Hepatocyte (in vitro differentiated cells): ENCODE results near the gene ADAMTS2. TPM values are rescaled to one million over a fixed set of nuclear protein-coding genes. Genes with fewer than 3 reads are reported as not detected.
A peak's percentile ranks its signal among the peaks of the same experiment; 100 is the strongest.

ENCODE experiments used
- DNase-seq: peaks from one replicate; pipeline ENCODE4 v3.0.0-alpha.2; 2016; ENCODE audit warnings: low spot score
- H2AFZ ChIP-seq: fragments of 200-600 bp; sonication (generic); 2 replicates; pipeline ENCODE4 v1.6.0; 2016; ENCODE audit warnings: antibody characterized with exemption, mild to moderate bottlenecking
- H3K27ac ChIP-seq: fragments of 200-600 bp; sonication (generic); 2 replicates; pipeline ENCODE4 v1.5.1; 2016; ENCODE audit warnings: mild to moderate bottlenecking
- H3K27me3 ChIP-seq: fragments of 200-600 bp; sonication (generic); 2 replicates; pipeline ENCODE4 v1.6.1; 2016
- H3K36me3 ChIP-seq: fragments of 200-600 bp; sonication (generic); replicated peaks from 2 replicates; pipeline ENCODE4 v1.5.1; 2016; ENCODE audit warnings: low read depth; ENCODE audit not compliant: insufficient read depth
- H3K4me1 ChIP-seq: fragments of 200-600 bp; sonication (generic); 2 replicates; pipeline ENCODE4 v1.5.1; 2016; ENCODE audit warnings: mild to moderate bottlenecking, moderate library complexity; ENCODE audit not compliant: insufficient read depth
- H3K4me2 ChIP-seq: fragments of 200-600 bp; sonication (generic); 2 replicates; pipeline ENCODE4 v1.6.0; 2016
- H3K4me3 ChIP-seq: fragments of 200-600 bp; sonication (generic); 2 replicates; pipeline ENCODE4 v1.5.1; 2016; ENCODE audit warnings: mild to moderate bottlenecking
- H3K79me2 ChIP-seq: fragments of 200-600 bp; sonication (generic); 2 replicates; pipeline ENCODE4 v1.6.0; 2017; ENCODE audit warnings: mild to moderate bottlenecking
- H3K9me2 ChIP-seq: fragments of 200-600 bp; sonication (generic); replicated peaks from 2 replicates; pipeline ENCODE4 v1.6.0; 2017; ENCODE audit warnings: mild to moderate bottlenecking; ENCODE audit not compliant: insufficient read depth
- H3K9me3 ChIP-seq: fragments of 200-600 bp; sonication (generic); 2 replicates; pipeline ENCODE4 v1.5.1; 2016; ENCODE audit warnings: low read depth, mild to moderate bottlenecking
- H4K20me1 ChIP-seq: fragments of 200-600 bp; sonication (generic); 2 replicates; pipeline ENCODE4 v1.6.0; 2016; ENCODE audit warnings: mild to moderate bottlenecking; ENCODE audit not compliant: insufficient read depth, poor library complexity, severe bottlenecking
- EZH2 ChIP-seq: fragments of 200-600 bp; sonication (generic); IDR thresholded peaks from 2 replicates; pipeline ENCODE4 v1.6.1; 2016; ENCODE audit warnings: antibody characterized with exemption, mild to moderate bottlenecking, borderline replicate concordance
- EZH2phosphoT487 ChIP-seq: fragments of 200-600 bp; sonication (generic); IDR thresholded peaks from one replicate; pipeline ENCODE4 v1.6.1; 2018; ENCODE audit warnings: antibody characterized with exemption, mild to moderate bottlenecking, low read depth, moderate library complexity; ENCODE audit not compliant: unreplicated experiment, severe bottlenecking
- WGBS: methylation state at CpG from one replicate; pipeline ENCODE4 v1.1.6; 2016; ENCODE audit warnings: low lambda C conversion rate; ENCODE audit errors: missing lambda C conversion rate; 5-methylcytosine and 5-hydroxymethylcytosine counted together
- polyA plus RNA-seq: library from polyadenylated mRNA; unstranded; fragments of >200 nt; fragmentation: Nextera tagmentation; extraction: Ambion mirVana; gene quantifications from 2 replicates; pipeline ENCODE4 v1.2.1, GENCODE V29; 2016
- total RNA-seq: library from RNA; depleted of rRNA; stranded (reverse); fragments of >200 nt; gene quantifications from 2 replicates; pipeline ENCODE4 v1.2.3, GENCODE V29; 2014
- TF ChIP-seq, protein P1 (sequence below): fragments of 200-600 bp; sonication (generic); IDR thresholded peaks from 2 replicates; pipeline ENCODE4 v1.5.1; 2016; ENCODE audit warnings: antibody characterized with exemption, mild to moderate bottlenecking; ENCODE audit not compliant: poor library complexity

ADAMTS2 gene
- total and polyA plus RNA-seq, 2 experiments from 2014 or later = 55.4 to 78.8 TPM

DNA sequence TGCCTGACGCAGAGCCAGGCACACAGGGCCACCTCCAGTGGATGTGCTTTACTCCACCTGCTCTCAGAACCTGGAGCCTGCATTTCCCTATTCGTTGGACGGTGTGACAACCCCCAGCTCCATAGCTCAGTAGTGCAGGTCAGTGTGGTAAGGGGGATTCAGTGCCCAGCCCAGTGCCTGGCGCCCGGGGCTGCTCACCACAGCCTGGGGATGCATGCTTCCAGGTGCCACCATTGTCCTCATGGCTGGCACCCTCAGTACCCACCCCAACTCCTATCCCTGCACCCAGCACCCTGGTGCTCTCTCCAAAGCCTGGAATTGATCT is 32.8 kb upstream of the ADAMTS2 start:
- Histone ChIP-seq H3K27me3 (no peaks in the 10 kb centered on the region), H3K9me2 (no peaks in the 10 kb centered on the region), H2AFZ (no peak overlapping the region), H3K27ac (peak overlapping the region; percentile 37), H3K9me3 (no peaks in the 10 kb centered on the region), H3K79me2 (no peaks in the 10 kb centered on the region), H4K20me1 (no peaks in the 10 kb centered on the region), H3K4me1 (peaks cover 3% of the 10 kb centered on the region), H3K4me2 (no peak overlapping the region), H3K36me3 (no peaks in the 10 kb centered on the region), H3K4me3 (no peak overlapping the region)
- DNase-seq = no peak
- TF ChIP-seq EZH2 (no peak), EZH2phosphoT487 (no peak)
- TF ChIP-seq, protein P1, sequence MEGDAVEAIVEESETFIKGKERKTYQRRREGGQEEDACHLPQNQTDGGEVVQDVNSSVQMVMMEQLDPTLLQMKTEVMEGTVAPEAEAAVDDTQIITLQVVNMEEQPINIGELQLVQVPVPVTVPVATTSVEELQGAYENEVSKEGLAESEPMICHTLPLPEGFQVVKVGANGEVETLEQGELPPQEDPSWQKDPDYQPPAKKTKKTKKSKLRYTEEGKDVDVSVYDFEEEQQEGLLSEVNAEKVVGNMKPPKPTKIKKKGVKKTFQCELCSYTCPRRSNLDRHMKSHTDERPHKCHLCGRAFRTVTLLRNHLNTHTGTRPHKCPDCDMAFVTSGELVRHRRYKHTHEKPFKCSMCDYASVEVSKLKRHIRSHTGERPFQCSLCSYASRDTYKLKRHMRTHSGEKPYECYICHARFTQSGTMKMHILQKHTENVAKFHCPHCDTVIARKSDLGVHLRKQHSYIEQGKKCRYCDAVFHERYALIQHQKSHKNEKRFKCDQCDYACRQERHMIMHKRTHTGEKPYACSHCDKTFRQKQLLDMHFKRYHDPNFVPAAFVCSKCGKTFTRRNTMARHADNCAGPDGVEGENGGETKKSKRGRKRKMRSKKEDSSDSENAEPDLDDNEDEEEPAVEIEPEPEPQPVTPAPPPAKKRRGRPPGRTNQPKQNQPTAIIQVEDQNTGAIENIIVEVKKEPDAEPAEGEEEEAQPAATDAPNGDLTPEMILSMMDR = no peak
- WGBS = 95% methylated on average over 5 of the region's 5 CpGs

DNA sequence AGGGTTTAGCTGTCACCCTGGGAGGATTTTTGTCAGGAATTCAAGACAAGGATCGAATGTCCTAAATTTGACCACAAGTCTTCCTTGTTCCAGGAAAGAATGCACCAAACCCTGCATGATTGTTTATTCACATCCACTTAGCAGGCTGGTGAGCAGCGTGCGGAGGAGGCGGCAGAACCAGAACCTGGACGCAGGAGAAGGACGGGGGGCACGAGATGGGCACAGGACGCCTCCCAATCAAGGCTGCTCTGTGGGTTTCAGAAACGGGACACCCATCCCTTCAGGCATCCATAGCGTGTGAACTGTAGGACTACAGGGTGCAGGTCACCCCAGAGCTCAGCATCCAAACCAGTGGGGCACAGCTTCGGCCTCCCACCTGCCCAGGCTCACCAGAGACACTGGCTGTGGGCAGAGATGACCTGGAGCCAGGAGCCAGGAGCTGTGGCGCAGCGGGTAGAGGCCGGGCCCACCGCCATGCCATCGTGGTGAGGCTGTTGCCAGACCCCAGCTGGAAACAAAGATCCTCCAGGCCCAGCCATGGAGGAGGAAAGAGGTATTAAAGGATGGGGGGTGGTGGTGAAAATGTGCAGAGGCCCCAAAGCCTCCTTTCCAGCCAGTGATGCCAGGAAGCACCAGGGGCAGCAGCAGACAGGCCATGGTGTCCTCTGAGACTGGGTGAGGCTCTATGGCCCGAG is 32.3 kb upstream of the ADAMTS2 start:
- no peaks in the 10 kb centered on the region for H3K79me2 ChIP-seq
- no peak overlapping the region for H3K4me2 ChIP-seq
- peak overlapping the region; percentile 37 for H3K27ac ChIP-seq
- no peaks in the 10 kb centered on the region for H3K36me3 ChIP-seq
- no peaks in the 10 kb centered on the region for H4K20me1 ChIP-seq
- DNase-seq = no peak
- 82% methylated on average over 17 of the region's 17 CpGs for WGBS
- peaks cover 3% of the 10 kb centered on the region for H3K4me1 ChIP-seq
- H3K27me3 ChIP-seq = no peaks in the 10 kb centered on the region
- H2AFZ ChIP-seq = no peak overlapping the region
- no peak overlapping the region for H3K4me3 ChIP-seq
- TF ChIP-seq EZH2phosphoT487 = no peak
- TF ChIP-seq EZH2 = no peak
- TF ChIP-seq, protein P1 = no peak
- H3K9me2 ChIP-seq = no peaks in the 10 kb centered on the region
- no peaks in the 10 kb centered on the region for H3K9me3 ChIP-seq

DNA sequence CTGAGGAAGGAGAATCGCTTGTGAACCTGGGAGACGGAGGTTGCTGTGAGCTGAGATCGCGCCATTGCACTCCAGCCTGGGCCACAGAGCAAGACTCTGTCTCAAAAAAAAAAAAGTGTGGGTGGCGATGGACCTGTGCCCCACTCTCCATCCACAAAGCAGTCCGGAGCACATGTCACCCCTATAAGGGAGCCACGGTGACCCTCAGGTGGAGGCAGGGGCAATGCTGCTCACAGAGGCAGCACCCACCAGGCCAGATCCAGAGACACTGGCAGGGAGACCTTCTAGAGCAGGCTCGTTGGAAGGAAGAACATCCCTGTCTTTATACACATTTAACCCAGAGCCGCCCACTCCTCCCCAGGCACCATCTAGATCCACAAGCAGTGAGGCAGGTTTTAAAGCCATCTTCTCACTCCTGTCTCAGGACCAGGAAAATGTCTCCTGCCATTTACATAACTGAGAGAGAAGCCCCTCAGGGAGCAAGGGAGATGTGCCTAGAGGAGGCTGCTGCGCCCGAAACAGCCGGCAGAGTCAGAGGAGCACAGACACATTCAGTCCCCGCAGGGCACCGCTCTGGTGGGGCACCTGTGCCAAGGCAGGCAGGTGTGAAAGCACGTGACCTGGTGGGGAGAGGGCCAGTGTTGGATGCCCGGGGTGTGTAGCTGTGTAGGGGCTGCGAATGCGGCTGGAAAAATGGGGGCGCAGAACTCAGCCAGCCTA is 31.6 kb upstream of the ADAMTS2 start:
- H3K4me1 ChIP-seq = peaks cover 3% of the 10 kb centered on the region
- H3K36me3 ChIP-seq = no peaks in the 10 kb centered on the region
- no peaks in the 10 kb centered on the region for H3K79me2 ChIP-seq
- no peaks in the 10 kb centered on the region for H3K9me3 ChIP-seq
- no peaks in the 10 kb centered on the region for H3K9me2 ChIP-seq
- H4K20me1 ChIP-seq = no peaks in the 10 kb centered on the region
- 91% methylated on average over 18 of the region's 19 CpGs for WGBS
- no peak for DNase-seq
- no peak overlapping the region for H3K4me2 ChIP-seq
- H3K27ac ChIP-seq = no peak overlapping the region
- no peak for TF ChIP-seq EZH2phosphoT487
- TF ChIP-seq, protein P1 = no peak
- no peak overlapping the region for H2AFZ ChIP-seq
- H3K4me3 ChIP-seq = no peak overlapping the region
- H3K27me3 ChIP-seq = no peaks in the 10 kb centered on the region
